ENCODE results near the gene MYPN.

DNA sequence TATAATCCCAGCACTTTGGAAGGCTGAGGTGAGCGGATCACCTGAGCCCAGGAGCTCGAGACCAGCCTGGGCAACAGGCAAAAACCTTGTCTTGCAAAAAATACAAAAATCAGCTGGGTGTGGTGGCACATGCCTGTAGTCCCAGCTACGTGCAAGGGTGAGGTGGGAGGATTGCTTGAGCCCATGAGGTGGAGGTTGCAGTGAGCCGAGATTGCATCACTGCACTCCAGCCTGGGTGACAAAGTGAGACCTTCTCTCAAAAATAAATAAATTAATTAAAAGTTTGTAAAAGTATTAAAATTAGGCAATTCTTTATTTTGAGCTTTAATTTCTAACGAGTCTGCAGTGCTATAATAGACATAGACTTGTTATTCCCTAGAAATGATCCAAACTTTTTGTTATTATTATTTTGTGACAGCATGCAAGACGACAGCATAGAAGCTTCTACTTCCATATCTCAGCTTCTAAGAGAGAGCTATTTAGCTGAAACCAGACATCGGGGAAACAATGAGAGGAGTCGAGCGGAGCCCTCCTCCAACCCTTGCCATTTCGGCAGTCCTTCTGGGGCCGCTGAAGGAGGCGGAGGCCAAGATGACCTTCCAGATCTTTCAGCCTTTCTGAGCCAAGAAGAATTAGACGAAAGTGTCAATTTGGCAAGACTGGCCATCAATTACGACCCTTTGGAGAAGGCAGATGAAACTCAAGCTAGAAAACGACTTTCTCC is 11.9 kb downstream of the MYPN start:
- TF ChIP-seq CTCF (IDR thresholded peaks at IDR 0.05) (no peak), POLR2A (IDR thresholded peaks at IDR 0.05) (no peak)
